Endothelial cell of umbilical vein (primary cell): ENCODE results near the gene CDKN1A. TPM values are rescaled to one million over a fixed set of nuclear protein-coding genes. Genes with fewer than 3 reads are reported as not detected.

Experiments
- BruUV-seq: library from RNA; stranded (reverse); fragments of 400-500 nt; replicated peaks from 2 replicates; lab custom pipeline; 2021; lab: Mats Ljungman, UMichigan
- CTCF ChIA-PET: fragments of 300-600, 350-600 bp; sonication (Branson Sonifier 250); formaldehyde crosslinking; loops from one replicate; lab custom pipeline; 2021; ENCODE audit warnings: antibody characterized with exemption, inconsistent platforms; lab: Charles Lee
- POLR2A ChIA-PET: fragments of 300-600, 350-600 bp; sonication (Branson Sonifier 250); formaldehyde crosslinking; loops from one replicate; lab custom pipeline; 2021; ENCODE audit warnings: antibody characterized with exemption, inconsistent platforms; lab: Charles Lee
- DNase-seq: peaks from one replicate; pipeline ENCODE4 v3.0.0-alpha.2; 2011; ENCODE audit warnings: low read depth, low spot score
- FAIRE-seq: peaks from 2 replicates; lab custom pipeline; 2011; peaks lifted over from hg19 to GRCh38; lab: Jason Lieb, UNC
- H2AFZ ChIP-seq: 2 replicates; pipeline ENCODE4 v1.6.0; 2012; ENCODE audit warnings: low read depth, low read length, control low read depth, inconsistent platforms
- H3K27ac ChIP-seq: 2 replicates; pipeline ENCODE4 v1.5.1; 2011; ENCODE audit warnings: low read depth, mild to moderate bottlenecking, control low read depth, low read length, moderate library complexity; ENCODE audit not compliant: insufficient read depth
- H3K27me3 ChIP-seq, 2 experiments: 2 replicates each; pipeline versions ENCODE4 v1.6.0 to v1.6.1; 2011; ENCODE audit warnings: low read length in 2 of 2, mixed read lengths in 1 of 2; ENCODE audit not compliant: control insufficient read depth in 2 of 2, insufficient read depth in 2 of 2
- H3K36me3 ChIP-seq, 2 experiments: 2 replicates in 1 of 2; 3 replicates in 1 of 2; pipeline ENCODE4 v1.5.1; 2011; ENCODE audit warnings: low read length in 2 of 2, mild to moderate bottlenecking in 1 of 2, moderate library complexity in 1 of 2; ENCODE audit not compliant: control insufficient read depth in 2 of 2, insufficient read depth in 2 of 2; ENCODE audit errors: extremely low read depth in 1 of 2
- H3K4me1 ChIP-seq: 3 replicates; pipeline ENCODE4 v1.5.1; 2011; ENCODE audit warnings: mild to moderate bottlenecking, low read length; ENCODE audit not compliant: control insufficient read depth, insufficient read depth; ENCODE audit errors: extremely low read depth
- H3K4me2 ChIP-seq: 2 replicates; pipeline ENCODE4 v1.6.1; 2011; ENCODE audit warnings: low read length, control low read depth, mixed read lengths; ENCODE audit not compliant: insufficient read depth
- H3K4me3 ChIP-seq, 3 experiments: fragments of 200-600 bp in 1 of 3; sonication (generic), shearing (Covaris generic) in 1 of 3; replicated peaks in 1 of 3; 2 replicates each; pipeline ENCODE4 v1.5.1; 2011 to 2016; ENCODE audit warnings: control low read depth in 3 of 3, low read length in 3 of 3, mild to moderate bottlenecking in 2 of 3, inconsistent platforms in 1 of 3, low read depth in 1 of 3, moderate library complexity in 1 of 3; ENCODE audit not compliant: insufficient read depth in 1 of 3
- H3K79me2 ChIP-seq: 2 replicates; pipeline ENCODE4 v1.6.0; 2012; ENCODE audit warnings: low read length, inconsistent platforms; ENCODE audit not compliant: control insufficient read depth, insufficient read depth
- H3K9ac ChIP-seq: replicated peaks from 2 replicates; pipeline ENCODE3; 2011; ENCODE audit warnings: low read length, control low read depth; ENCODE audit not compliant: insufficient read depth; ENCODE audit errors: extremely low read depth
- H3K9me1 ChIP-seq: replicated peaks from 3 replicates; pipeline ENCODE4 v1.6.0; 2011; ENCODE audit warnings: mild to moderate bottlenecking, low read length; ENCODE audit not compliant: control insufficient read depth, insufficient read depth; ENCODE audit errors: extremely low read depth
- H3K9me3 ChIP-seq: replicated peaks from 2 replicates; pipeline ENCODE4 v1.5.1; 2012; ENCODE audit warnings: low read length, inconsistent platforms; ENCODE audit not compliant: control insufficient read depth, insufficient read depth
- H4K20me1 ChIP-seq: replicated peaks from 2 replicates; pipeline ENCODE3; 2011; ENCODE audit warnings: mild to moderate bottlenecking, low read length; ENCODE audit not compliant: control insufficient read depth, insufficient read depth; ENCODE audit errors: extremely low read depth
- CTCF ChIP-seq, 2 donors: IDR thresholded peaks; 1 replicate in 1 of 2; 2 replicates in 1 of 2; pipeline ENCODE4 v1.5.1; 2011; ENCODE audit warnings: low read length in 2 of 2, mild to moderate bottlenecking in 2 of 2, moderate library complexity in 2 of 2, control low read depth in 1 of 2, inconsistent platforms in 1 of 2, low read depth in 1 of 2; ENCODE audit not compliant: insufficient read depth in 1 of 2; ENCODE audit errors: extremely low read depth in 1 of 2
- EZH2 ChIP-seq: IDR thresholded peaks from 2 replicates; pipeline ENCODE4 v1.6.1; 2012; ENCODE audit warnings: borderline replicate concordance, low read depth, mild to moderate bottlenecking, moderate library complexity, low read length, inconsistent platforms; ENCODE audit not compliant: severe bottlenecking
- FOS ChIP-seq: IDR thresholded peaks from 2 replicates; pipeline ENCODE4 v1.6.1; 2011; ENCODE audit warnings: mild to moderate bottlenecking, low read length, moderate library complexity, borderline replicate concordance; ENCODE audit not compliant: insufficient read depth
- GATA2 ChIP-seq: IDR thresholded peaks from 2 replicates; pipeline ENCODE4 v1.7.0; 2011; ENCODE audit warnings: low read depth, mild to moderate bottlenecking, moderate library complexity, mixed read lengths, low read length; ENCODE audit not compliant: insufficient read length, insufficient read depth
- JUN ChIP-seq: IDR thresholded peaks from 2 replicates; pipeline ENCODE4 v1.6.1; 2011; ENCODE audit warnings: borderline replicate concordance, low read depth; ENCODE audit not compliant: insufficient read length, insufficient read depth
- MYC ChIP-seq: IDR thresholded peaks from one replicate; pipeline ENCODE4 v1.6.1; 2011; ENCODE audit warnings: mild to moderate bottlenecking, low read depth, low read length
- POLR2A ChIP-seq: IDR thresholded peaks from 2 replicates; pipeline ENCODE4 v1.6.1; 2012; ENCODE audit warnings: low read depth, mild to moderate bottlenecking, control low read depth, low read length
- POLR2AphosphoS5 ChIP-seq: IDR thresholded peaks from 2 replicates; pipeline ENCODE4 v1.6.1; 2012; ENCODE audit warnings: low read depth, mild to moderate bottlenecking, control low read depth, low read length, moderate library complexity; ENCODE audit not compliant: insufficient read depth
- dilution Hi-C: fragments of 300-500 bp; cut with MboI; formaldehyde crosslinking; loops from one replicate; pipeline ENCODE4 v1.15.0; 2019; ENCODE audit warnings: low sequenced_read_pairs; ENCODE audit not compliant: extremely low pct_ligation_motif_present
- intact Hi-C: fragments of 100-400 bp; cut with micrococcal nuclease; formaldehyde crosslinking; loops from one replicate; pipeline ENCODE4 v1.10.0; 2022
- polyA plus RNA-seq, 4 experiments: library from polyadenylated mRNA; depleted of rRNA in 3 of 4; stranded (reverse) in 3 of 4; unstranded in 1 of 4; fragments of >200 nt; gene quantifications; 2 replicates each; pipeline versions ENCODE4 v1.2.1 to v1.2.3, GENCODE V29; 2011 to 2012; ENCODE audit warnings: missing spikeins in 1 of 4
- total RNA-seq: library from RNA; stranded (reverse); gene quantifications from 2 replicates; pipeline ENCODE4 v1.2.3, GENCODE V29; 2021
- TF ChIP-seq, protein P1 (sequence below): IDR thresholded peaks from 2 replicates; pipeline ENCODE4 v1.6.1; 2011; ENCODE audit not compliant: insufficient read depth, insufficient read length

Gene CDKN1A
- total and polyA plus RNA-seq, 2 donors (not counting 3 experiments of a cell fraction or from before 2014, with no cell fraction given): 170 to 238 TPM

- Histone ChIP-seq H3K27ac (peak overlapping the region; percentile 58), H3K79me2 (peaks cover 25% of the 10 kb centered on the region), H3K4me3 (no peak overlapping the region), H3K27me3 (no peaks in the 10 kb centered on the region), H3K9ac (peak overlapping the region; percentile 46), H2AFZ (peak overlapping the region; percentile 13), H3K4me1 (peaks cover 31% of the 10 kb centered on the region), H3K9me1 (no peaks in the 10 kb centered on the region), H3K36me3 (no peaks in the 10 kb centered on the region), H3K9me3 (no peaks in the 10 kb centered on the region), H4K20me1 (no peaks in the 10 kb centered on the region), H3K4me2 (peak overlapping the region; percentile 61)
- no TSS peak for BruUV-seq
- ChIA-PET POLR2A (interaction anchor here (2.2 kb wide), 1 partner anchor 53 kb away, joined by 9 read pairs; no protein-coding TSS in a partner anchor), CTCF (interaction anchor here (1.0 to 5.8 kb wide), 6 partner anchors 9 to 69 kb away, joined by 3 to 44 read pairs (median 4); no protein-coding TSS in a partner anchor)
- FAIRE-seq: peak; percentile 73
- DNase-seq: peak; percentile 37
- intact Hi-C loops (loop anchor here (2.0 to 5.0 kb wide), 2 partner anchors 28 to 195 kb away; partner anchors contain the start of gene PPIL1), dilution Hi-C loops (no loop called here)
- TF ChIP-seq CTCF (IDR thresholded peaks at IDR 0.05; ENCODE audit: extremely low read depth in 1 of 2, insufficient read depth in 1 of 2, low read depth in 1 of 2, low read length in 2 of 2) (no peak), POLR2AphosphoS5 (no peak), JUN (no peak), GATA2 (no peak), MYC (no peak), POLR2A (no peak), FOS (no peak), EZH2 (no peak)
- TF ChIP-seq, protein P1, sequence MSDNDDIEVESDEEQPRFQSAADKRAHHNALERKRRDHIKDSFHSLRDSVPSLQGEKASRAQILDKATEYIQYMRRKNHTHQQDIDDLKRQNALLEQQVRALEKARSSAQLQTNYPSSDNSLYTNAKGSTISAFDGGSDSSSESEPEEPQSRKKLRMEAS: no peak
Measured at GRCh38 chr6:36677059-36677749, 1.3 kb upstream of the CDKN1A start.
